HL-60/S4 (cell line): ENCODE results near the gene CD101.

ENCODE experiments used
- in situ Hi-C: fragments of 300-500 bp; cut with MboI; formaldehyde crosslinking; loops from 2 replicates; pipeline ENCODE4 v1.14.3; 2022; ENCODE audit warnings: low sequenced_read_pairs

The CD101 gene

DNA sequence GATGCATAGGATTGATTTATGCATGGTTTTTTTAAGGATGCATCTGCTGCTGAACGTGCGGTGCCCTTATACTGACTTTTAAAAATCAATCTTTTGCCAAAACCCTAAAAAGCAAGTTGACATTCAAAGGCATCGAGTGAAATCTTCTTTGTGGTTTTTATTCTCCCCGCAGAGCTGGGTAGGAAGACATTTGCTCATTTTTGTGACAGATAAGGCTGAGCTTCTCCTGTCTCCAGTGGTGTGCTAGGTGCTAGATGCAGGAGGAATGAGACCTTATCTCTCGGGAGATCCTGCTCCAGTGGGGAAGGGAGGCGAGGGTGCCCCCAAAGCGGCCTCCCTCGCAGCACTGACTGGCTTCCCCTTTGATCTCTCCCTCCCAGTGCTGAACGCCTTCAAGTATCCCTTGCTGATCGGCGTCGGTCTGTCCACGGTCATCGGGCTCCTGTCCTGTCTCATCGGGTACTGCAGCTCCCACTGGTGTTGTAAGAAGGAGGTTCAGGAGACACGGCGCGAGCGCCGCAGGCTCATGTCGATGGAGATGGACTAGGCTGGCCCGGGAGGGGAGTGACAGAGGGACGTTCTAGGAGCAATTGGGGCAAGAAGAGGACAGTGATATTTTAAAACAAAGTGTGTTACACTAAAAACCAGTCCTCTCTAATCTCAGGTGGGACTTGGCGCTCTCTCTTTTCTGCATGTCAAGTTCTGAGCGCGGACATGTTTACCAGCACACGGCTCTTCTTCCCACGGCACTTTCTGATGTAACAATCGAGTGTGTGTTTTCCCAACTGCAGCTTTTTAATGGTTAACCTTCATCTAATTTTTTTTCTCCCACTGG is 14.9 kb upstream of the CD101 start:
- in situ Hi-C loops = no loop called here

DNA sequence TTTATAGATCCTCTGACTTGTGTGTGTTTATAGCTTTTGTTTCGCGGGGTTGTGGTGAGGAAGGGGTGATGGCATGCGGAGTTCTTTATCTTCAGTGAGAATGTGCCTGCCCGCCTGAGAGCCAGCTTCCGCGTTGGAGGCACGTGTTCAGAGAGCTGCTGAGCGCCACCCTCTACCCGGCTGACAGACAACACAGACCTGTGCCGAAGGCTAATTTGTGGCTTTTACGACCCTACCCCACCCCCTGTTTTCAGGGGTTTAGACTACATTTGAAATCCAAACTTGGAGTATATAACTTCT is 14.4 kb upstream of the CD101 start:
- in situ Hi-C loops = no loop called here

DNA sequence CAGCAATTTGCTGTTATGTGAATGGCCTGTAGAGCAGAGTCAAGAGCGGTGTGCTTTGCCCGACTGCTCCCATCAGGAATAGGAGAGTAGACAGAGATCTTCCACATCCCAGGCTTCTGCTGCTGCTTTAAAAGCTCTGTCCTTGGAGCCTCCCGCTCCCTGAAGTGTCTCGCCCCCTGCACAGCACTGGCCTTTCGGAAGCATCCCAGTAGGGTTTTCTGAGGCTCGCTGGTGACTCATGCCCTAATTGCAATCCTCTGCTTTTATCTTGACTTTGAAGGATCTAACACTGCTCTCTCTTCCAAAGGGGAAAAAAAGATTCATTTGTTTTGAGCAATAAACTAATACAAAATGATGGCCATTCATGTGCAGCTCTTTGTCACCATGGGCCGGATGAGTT is 13.3 kb upstream of the CD101 start:
- in situ Hi-C loops = no loop called here

- in situ Hi-C loops = no loop called here
Measured at GRCh38 chr1:116988908-116989307, 12.7 kb upstream of the CD101 start.

GRCh38 chr1:116989835-116990234 is 11.7 kb upstream of the CD101 start:
- in situ Hi-C loops = no loop called here

DNA sequence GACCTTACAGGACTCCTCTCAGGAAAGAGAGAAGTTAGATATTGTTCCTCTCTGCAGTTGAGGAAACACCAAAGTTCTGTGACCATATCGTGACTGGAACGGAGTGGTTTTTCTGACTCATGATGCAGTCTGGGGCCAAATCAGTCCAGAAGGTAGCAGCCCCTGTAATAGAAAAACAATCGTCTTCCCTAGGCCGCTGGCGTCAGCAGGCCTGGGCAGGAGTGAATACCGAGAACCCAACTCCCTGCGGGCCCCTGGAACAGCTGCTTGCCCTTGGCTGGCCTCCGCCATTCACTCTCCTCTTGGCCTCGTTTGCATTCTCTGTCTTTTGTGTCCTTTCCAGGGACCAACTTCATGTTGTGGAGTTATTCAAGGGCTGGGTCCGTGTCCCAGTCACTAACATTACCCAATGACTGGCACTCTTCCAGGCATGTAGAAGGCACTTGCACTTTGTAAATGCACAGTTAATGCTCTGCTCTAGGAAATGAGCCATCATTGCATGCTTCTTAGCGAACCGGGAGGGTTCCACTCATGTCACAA is 10.9 kb upstream of the CD101 start:
- in situ Hi-C loops = no loop called here

GRCh38 chr1:116991171-116991845 is 10.3 kb upstream of the CD101 start:
- in situ Hi-C loops = no loop called here

- in situ Hi-C loops = no loop called here
Measured at GRCh38 chr1:116991918-116992317, 9.6 kb upstream of the CD101 start.

- in situ Hi-C loops = no loop called here
Measured at GRCh38 chr1:116993286-116993685, 8.3 kb upstream of the CD101 start.

- in situ Hi-C loops = no loop called here
Measured at GRCh38 chr1:116994411-116994810, 7.1 kb upstream of the CD101 start.

DNA sequence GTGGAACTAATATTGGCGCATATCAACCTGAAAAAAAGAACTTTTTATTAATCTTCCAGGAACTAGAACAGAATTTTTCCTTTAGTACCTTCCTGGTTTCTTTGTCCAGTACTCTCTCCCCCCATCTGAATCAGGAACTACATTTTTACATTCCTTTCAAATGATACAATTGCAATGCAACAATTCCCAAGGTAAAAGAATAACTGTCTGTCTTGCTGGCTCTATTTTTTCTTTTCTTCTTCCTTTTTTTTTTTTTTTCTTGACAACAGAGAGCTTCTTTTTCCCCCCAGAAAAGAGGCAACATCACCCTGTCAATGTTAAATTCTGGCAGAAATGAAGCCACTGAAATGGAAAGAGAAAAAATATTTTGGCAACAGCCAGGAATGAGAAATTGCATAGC is 4.5 kb upstream of the CD101 start:
- in situ Hi-C loops = no loop called here

- in situ Hi-C loops = no loop called here
Measured at GRCh38 chr1:116997636-116998035, 3.9 kb upstream of the CD101 start.

DNA sequence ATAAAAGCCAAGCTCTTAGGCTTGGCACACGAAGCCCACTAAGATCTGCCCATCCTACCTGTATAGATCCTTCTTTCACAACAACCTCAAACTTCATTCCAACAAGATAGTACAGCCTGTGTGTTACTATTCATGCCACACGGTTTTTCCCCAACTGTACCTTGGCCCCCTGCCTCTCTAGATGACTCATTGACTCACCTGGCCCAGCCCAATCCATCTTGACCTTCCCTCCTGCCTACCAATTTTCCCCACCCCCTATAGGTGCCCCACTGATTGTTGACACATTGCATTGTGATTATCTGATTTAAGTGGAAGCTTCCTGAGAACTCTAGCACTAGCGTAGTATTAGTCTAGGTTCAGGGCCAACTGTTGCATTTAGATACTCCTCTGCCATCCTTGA is 2.0 kb upstream of the CD101 start:
- in situ Hi-C loops = no loop called here

DNA sequence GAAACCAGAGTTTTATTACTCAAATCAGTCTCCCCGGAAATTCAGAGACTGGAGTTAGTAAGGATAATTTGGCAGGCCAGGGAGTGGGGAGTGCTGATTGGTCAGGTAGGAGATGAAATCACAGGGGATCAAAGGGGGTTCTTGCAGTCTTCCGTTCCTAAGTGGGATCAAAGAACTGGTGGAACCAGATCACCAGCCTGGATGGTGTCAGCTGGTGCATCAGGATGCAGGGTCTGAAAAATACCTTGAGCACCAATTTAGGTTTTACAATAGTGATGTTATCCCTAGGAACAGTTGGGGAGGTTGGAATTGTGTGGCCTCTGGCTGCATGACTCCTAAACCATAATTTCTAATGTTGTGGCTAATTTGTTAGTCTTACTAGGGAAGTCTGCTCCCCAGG is 1.4 kb upstream of the CD101 start:
- in situ Hi-C loops = no loop called here

DNA sequence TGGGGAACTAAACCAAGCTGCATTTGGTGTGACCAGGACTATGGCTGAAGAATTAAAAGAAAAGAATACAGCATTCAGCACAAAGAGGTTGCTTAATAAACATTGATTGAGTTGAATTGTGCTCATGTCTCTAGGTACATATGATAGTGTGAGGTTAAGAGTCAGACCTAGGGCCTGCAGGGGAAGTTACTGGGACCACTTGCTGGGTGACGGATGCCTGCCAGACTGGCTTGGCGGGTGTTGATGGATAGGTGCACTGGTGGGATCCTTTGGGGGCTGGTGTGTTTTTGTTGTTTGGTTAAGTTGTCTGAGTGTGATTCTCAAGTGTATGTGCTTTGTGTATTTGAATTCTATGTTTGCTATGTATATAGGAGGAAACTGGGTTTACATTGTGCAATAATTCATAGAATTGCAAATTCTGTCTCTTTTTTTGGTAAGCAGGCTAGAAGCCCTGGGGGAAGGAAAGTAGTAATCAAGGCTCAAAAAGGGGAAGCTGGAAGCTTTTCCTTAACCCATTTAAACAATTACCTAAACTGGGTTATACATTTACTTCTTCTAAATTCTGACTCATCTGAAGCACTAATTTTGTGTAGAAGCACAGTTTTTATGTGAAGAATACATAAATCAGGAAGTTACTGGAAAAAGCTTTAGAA is 1.8 kb downstream of the CD101 start:
- in situ Hi-C loops = no loop called here

GRCh38 chr1:117007719-117008013 is 6.1 kb downstream of the CD101 start:
- in situ Hi-C loops = no loop called here

- in situ Hi-C loops = no loop called here
Measured at GRCh38 chr1:117008656-117009055, 7.1 kb downstream of the CD101 start.

GRCh38 chr1:117009132-117009531 is 7.6 kb downstream of the CD101 start:
- in situ Hi-C loops = no loop called here

DNA sequence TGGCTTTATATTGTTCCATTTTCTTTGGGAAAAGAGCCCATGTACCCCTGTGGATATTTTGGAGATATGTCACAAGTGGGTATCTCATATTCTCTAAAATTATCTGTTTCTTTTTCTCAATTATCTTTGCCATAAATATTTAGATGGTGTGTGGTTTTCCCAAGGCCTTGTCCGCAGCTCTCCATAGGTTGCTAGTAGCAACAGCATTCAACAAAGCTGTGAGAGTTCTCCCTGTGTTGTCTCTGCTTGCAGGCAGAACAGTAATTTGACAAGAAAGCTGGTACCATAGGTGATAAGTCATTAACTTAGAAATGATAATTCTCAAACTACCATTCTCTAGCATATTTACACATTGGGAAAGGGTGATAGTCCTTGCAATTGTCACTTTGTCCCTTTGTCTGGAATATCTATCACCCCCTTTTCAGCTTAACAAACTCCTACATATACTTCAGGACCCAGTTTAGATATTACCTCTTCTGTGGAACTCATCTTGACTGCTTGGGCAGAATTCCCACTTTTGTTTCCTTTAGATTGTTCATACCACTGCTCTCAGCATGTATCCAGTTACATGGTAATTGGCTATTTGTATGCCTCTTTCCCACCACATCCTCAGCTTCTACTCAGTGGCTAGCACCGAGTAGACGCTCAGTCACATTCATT is 8.9 kb downstream of the CD101 start:
- in situ Hi-C loops = no loop called here

DNA sequence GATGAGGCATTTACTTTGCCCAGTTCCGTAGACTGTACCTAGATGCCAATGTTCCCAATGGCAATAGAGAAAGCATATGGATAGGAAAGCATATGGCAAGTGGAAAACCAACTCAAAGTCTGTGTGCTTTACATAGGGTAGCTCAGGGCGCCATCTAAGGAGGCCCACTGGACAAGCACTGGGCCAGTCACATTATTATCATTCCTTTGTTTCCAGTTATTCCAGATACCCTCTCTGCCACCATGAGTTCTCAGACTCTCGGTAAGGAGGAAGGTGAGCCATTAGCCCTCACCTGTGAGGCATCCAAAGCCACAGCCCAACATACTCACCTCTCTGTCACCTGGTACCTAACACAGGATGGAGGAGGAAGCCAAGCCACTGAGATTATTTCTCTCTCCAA is 9.8 kb downstream of the CD101 start:
- in situ Hi-C loops = no loop called here

GRCh38 chr1:117013309-117013858 is 11.8 kb downstream of the CD101 start:
- in situ Hi-C loops = no loop called here
